RWPE2 (cell line): ENCODE data around the gene EPHA2.
"Not testable (repeated sequence)": the region's sequence is repeated elsewhere in the genome, so short reads cannot be mapped to it uniquely, and the experiment has no call there.

Experiments used
- ATAC-seq: fragments of 200-7000 bp; cut with Tn5 transposase; 3 replicates; pipeline ENCODE4 v1.9.1; 2021; ENCODE audit warnings: low read depth
- DNase-seq: peaks from one replicate; pipeline ENCODE4 v3.0.0-alpha.2; 2020; ENCODE audit warnings: low spot score
- H3K27ac ChIP-seq: fragments of 450-650 bp; 2 replicates; pipeline ENCODE4 v1.5.1; 2017; ENCODE audit warnings: mild to moderate bottlenecking; ENCODE audit not compliant: poor library complexity, severe bottlenecking
- H3K27me3 ChIP-seq: fragments of 250-450 bp; sonication (Bioruptor Pico); 2 replicates; pipeline ENCODE4 v1.5.1; 2021; ENCODE audit warnings: mild to moderate bottlenecking, moderate library complexity; ENCODE audit not compliant: insufficient read depth, poor library complexity, severe bottlenecking
- H3K36me3 ChIP-seq: fragments of 250-450 bp; sonication (Bioruptor Pico); 2 replicates; pipeline ENCODE4 v1.5.1; 2020; ENCODE audit warnings: low read depth, mild to moderate bottlenecking, moderate library complexity
- H3K4me1 ChIP-seq: fragments of 250-450 bp; sonication (Bioruptor Pico); 2 replicates; pipeline ENCODE4 v1.5.1; 2021; ENCODE audit warnings: mild to moderate bottlenecking, moderate library complexity; ENCODE audit not compliant: insufficient read depth, poor library complexity, severe bottlenecking
- H3K4me3 ChIP-seq: fragments of 250-450 bp; sonication (Bioruptor Pico); 2 replicates; pipeline ENCODE4 v1.5.1; 2021; ENCODE audit warnings: mild to moderate bottlenecking, moderate library complexity; ENCODE audit not compliant: severe bottlenecking
- H3K9me3 ChIP-seq: fragments of 250-450 bp; sonication (Bioruptor Pico); 2 replicates; pipeline ENCODE4 v1.5.1; 2021; ENCODE audit warnings: mild to moderate bottlenecking, moderate library complexity; ENCODE audit not compliant: severe bottlenecking
- CTCF ChIP-seq: fragments of 450-650 bp; IDR thresholded peaks from one replicate; pipeline ENCODE4 v1.5.1; 2017; ENCODE audit warnings: mild to moderate bottlenecking, moderate library complexity; ENCODE audit not compliant: poor library complexity, severe bottlenecking

Gene EPHA2

GRCh38 chr1:16109571-16109970 lies 46.3 kb downstream of the EPHA2 start:
- no peak for TF ChIP-seq CTCF
- Histone ChIP-seq H3K4me1 (no peaks in the 10 kb centered on the region), H3K36me3 (no peaks in the 10 kb centered on the region), H3K9me3 (no peaks in the 10 kb centered on the region), H3K27ac (no peak overlapping the region), H3K27me3 (no peaks in the 10 kb centered on the region), H3K4me3 (no peak overlapping the region)
- DNase-seq, result no peak
- peak; percentile 82 for ATAC-seq

- H3K4me1 ChIP-seq, H3K4me3 ChIP-seq, DNase-seq, H3K27me3 ChIP-seq, H3K27ac ChIP-seq, ATAC-seq, H3K9me3 ChIP-seq, H3K36me3 ChIP-seq: not testable (repeated sequence)
Observed at GRCh38 chr1:16107039-16107438, 48.8 kb downstream of the EPHA2 start.

- DNase-seq, result no peak
- no peak for ATAC-seq
Observed at GRCh38 chr1:16101623-16102022, 54.2 kb downstream of the EPHA2 start.

GRCh38 chr1:16099412-16099811 lies 56.5 kb downstream of the EPHA2 start:
- Histone ChIP-seq H3K4me1 (no peaks in the 10 kb centered on the region), H3K27ac (no peak overlapping the region), H3K9me3 (no peaks in the 10 kb centered on the region), H3K4me3 (no peak overlapping the region), H3K27me3 (no peaks in the 10 kb centered on the region), H3K36me3 (no peaks in the 10 kb centered on the region)
- ATAC-seq (no peak), DNase-seq (no peak)
- TF ChIP-seq CTCF, result no peak

More at GRCh38 chr1:16101623-16102022, 54.2 kb downstream of the EPHA2 start:
- H3K27ac ChIP-seq, result no peak overlapping the region
- no peaks in the 10 kb centered on the region for H3K4me1 ChIP-seq
- no peaks in the 10 kb centered on the region for H3K27me3 ChIP-seq
- H3K9me3 ChIP-seq, result no peaks in the 10 kb centered on the region
- no peaks in the 10 kb centered on the region for H3K36me3 ChIP-seq
- no peak for TF ChIP-seq CTCF
- no peak overlapping the region for H3K4me3 ChIP-seq

GRCh38 chr1:16095447-16095846 lies 60.4 kb downstream of the EPHA2 start:
- Histone ChIP-seq H3K27me3 (no peaks in the 10 kb centered on the region), H3K27ac (no peak overlapping the region), H3K9me3 (no peaks in the 10 kb centered on the region), H3K4me1 (peaks cover 3% of the 10 kb centered on the region), H3K4me3 (no peak overlapping the region), H3K36me3 (no peaks in the 10 kb centered on the region)
- ATAC-seq, result no peak
- DNase-seq, result no peak
- TF ChIP-seq CTCF, result no peak
